PFSK-1 (cell line): ENCODE data around the gene SUPV3L1.

Experiments
- SIN3A ChIP-seq: IDR thresholded peaks from 2 replicates; pipeline ENCODE4 v1.6.1; 2012; ENCODE audit warnings: mild to moderate bottlenecking, low read length, moderate library complexity, borderline replicate concordance; ENCODE audit not compliant: insufficient read depth
- TAF1 ChIP-seq: IDR thresholded peaks from 2 replicates; pipeline ENCODE4 v1.6.1; 2012; ENCODE audit warnings: low read length, control low read depth, borderline replicate concordance; ENCODE audit not compliant: insufficient read depth
- TF ChIP-seq, protein P1 (sequence below), 2 experiments: IDR thresholded peaks; 2 replicates each; pipeline versions ENCODE4 v1.6.1 to v1.8.0; 2011 to 2012; ENCODE audit warnings: low read depth in 2 of 2, low read length in 2 of 2, control low read depth in 1 of 2, inconsistent platforms in 1 of 2, mild to moderate bottlenecking in 1 of 2, moderate library complexity in 1 of 2; ENCODE audit not compliant: insufficient read depth in 1 of 2

DNA sequence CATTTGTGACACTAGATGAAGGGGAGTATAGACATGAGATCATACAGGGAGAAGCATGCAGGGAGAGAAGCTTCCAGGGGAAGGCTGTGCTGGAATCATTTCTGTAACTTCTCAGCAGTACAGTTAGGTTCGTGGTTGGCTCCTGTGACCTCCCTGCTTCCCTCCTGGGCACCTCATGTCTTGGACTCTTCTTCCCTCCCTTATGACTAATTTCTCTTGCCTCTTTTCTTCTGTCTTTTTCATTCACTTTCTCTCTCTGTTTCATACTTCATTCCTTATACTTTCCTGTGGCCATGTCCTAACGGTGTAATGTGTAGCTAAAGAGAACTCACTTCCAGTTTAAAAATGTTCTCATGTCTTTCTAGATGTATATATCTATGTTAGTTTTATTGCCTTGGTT, 21.0 kb downstream of the SUPV3L1 start:
- TF ChIP-seq TAF1 (no peak), SIN3A (no peak)
- TF ChIP-seq, protein P1, sequence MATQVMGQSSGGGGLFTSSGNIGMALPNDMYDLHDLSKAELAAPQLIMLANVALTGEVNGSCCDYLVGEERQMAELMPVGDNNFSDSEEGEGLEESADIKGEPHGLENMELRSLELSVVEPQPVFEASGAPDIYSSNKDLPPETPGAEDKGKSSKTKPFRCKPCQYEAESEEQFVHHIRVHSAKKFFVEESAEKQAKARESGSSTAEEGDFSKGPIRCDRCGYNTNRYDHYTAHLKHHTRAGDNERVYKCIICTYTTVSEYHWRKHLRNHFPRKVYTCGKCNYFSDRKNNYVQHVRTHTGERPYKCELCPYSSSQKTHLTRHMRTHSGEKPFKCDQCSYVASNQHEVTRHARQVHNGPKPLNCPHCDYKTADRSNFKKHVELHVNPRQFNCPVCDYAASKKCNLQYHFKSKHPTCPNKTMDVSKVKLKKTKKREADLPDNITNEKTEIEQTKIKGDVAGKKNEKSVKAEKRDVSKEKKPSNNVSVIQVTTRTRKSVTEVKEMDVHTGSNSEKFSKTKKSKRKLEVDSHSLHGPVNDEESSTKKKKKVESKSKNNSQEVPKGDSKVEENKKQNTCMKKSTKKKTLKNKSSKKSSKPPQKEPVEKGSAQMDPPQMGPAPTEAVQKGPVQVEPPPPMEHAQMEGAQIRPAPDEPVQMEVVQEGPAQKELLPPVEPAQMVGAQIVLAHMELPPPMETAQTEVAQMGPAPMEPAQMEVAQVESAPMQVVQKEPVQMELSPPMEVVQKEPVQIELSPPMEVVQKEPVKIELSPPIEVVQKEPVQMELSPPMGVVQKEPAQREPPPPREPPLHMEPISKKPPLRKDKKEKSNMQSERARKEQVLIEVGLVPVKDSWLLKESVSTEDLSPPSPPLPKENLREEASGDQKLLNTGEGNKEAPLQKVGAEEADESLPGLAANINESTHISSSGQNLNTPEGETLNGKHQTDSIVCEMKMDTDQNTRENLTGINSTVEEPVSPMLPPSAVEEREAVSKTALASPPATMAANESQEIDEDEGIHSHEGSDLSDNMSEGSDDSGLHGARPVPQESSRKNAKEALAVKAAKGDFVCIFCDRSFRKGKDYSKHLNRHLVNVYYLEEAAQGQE (IDR thresholded peaks at IDR 0.05; ENCODE audit: insufficient read depth in 1 of 2, low read depth in 2 of 2, low read length in 2 of 2) = no peak
